ENCODE data around the gene CX3CL1.

DNA sequence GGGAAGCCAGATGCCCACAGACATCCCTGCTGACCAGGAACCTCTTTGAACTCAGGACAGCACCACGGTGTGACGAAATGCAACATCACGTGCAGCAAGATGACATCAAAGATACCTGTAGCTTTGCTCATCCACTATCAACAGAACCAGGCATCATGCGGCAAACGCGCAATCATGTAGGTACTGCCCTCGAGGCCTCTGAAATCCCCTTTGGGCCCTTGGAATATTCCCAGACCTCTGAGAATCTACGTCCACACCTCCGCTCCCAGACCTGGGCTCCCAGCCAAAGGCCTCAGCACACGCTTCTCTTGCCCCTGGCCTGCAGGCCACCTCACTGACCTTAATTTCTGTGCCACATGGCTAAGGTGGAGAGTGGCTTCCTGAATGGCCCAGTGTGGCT lies 7.3 kb downstream of the CX3CL1 start:
- TF ChIP-seq, protein P1, sequence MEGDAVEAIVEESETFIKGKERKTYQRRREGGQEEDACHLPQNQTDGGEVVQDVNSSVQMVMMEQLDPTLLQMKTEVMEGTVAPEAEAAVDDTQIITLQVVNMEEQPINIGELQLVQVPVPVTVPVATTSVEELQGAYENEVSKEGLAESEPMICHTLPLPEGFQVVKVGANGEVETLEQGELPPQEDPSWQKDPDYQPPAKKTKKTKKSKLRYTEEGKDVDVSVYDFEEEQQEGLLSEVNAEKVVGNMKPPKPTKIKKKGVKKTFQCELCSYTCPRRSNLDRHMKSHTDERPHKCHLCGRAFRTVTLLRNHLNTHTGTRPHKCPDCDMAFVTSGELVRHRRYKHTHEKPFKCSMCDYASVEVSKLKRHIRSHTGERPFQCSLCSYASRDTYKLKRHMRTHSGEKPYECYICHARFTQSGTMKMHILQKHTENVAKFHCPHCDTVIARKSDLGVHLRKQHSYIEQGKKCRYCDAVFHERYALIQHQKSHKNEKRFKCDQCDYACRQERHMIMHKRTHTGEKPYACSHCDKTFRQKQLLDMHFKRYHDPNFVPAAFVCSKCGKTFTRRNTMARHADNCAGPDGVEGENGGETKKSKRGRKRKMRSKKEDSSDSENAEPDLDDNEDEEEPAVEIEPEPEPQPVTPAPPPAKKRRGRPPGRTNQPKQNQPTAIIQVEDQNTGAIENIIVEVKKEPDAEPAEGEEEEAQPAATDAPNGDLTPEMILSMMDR (conservative IDR thresholded peaks at IDR 0.05; ENCODE audit: low read length) = no peak
- no peak for TF ChIP-seq EZH2phosphoT487 (IDR thresholded peaks at IDR 0.05; ENCODE audit: borderline replicate concordance)

Measured in Loucy (cell line).